Measurements from ENCODE around the gene DLX5.

Gene DLX5

GRCh38 chr7:97018126-97018601, 6.5 kb downstream of the DLX5 start:
- no peak for DNase-seq (ENCODE audit: low spot score)

- DNase-seq (ENCODE audit: low spot score): no peak
Measured at GRCh38 chr7:97017192-97018125, 7.2 kb downstream of the DLX5 start.

- peak; percentile 54 for DNase-seq (ENCODE audit: low spot score)
Measured at GRCh38 chr7:97016381-97017191, 8.0 kb downstream of the DLX5 start.

DNA sequence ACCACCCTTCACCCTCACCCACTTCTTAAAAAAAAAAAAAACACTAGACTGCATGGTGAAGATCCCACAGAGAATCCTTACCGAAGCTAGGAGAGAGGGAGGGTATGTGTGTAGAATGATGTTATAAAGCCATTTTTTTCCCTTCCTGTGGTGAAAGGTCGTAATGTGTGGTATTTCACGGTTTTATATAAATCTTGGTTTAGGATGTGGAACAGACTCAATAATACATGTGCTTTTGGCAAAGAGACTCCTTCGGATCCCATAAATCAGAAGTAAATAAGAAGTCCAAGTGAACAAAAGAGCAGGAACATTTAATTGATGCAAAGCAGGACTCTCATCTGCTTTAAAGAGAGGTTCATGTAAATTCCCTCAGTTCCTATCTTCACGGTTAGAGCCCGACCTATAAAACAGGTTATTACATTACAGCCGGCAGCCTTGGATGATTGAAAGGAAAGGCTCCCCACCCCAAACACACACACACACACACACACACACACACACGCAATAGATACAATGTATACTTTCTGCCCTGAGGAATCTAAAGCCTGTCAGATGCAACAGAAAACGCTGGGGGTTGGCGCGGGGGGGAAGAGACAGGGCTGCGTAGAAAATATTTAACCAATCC, 8.8 kb downstream of the DLX5 start:
- DNase-seq (ENCODE audit: low spot score): no peak

GRCh38 chr7:97015279-97015678, 9.4 kb downstream of the DLX5 start:
- no peak for DNase-seq (ENCODE audit: low spot score)

DNA sequence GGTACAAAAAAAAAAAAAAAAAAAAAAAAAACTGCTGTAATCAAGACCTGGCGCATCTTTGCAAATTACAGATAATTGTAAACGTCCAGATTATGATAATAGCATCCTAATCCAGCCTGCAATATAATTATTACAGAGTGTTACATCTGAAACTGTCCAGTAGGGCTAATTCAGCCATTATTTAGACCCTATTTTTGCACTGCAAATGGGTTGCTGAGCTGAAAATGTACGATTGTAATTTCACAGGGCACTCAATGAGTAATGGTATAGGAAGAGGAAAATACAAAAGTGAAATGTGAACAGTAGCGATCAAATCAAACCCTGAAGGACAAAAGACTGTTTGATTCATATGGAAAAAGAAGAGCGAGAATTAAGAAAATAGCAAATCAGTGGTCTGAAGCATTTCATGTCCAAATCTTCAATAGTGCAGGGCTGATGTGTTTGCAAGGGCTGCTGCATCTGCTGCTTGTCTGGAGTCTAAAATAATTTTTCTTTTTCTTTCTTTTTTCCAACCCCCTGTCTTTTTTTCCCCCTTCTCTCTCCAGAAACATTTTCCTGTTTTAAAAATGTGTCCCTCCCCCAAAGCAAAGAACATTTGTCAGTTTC, 10.4 kb downstream of the DLX5 start:
- no peak for DNase-seq (ENCODE audit: low spot score)

- no peak for DNase-seq (ENCODE audit: low spot score)
Measured at GRCh38 chr7:97013845-97014134, 10.8 kb downstream of the DLX5 start.

GRCh38 chr7:97013134-97013844, 11.3 kb downstream of the DLX5 start:
- no peak for DNase-seq (ENCODE audit: low spot score)

DNA sequence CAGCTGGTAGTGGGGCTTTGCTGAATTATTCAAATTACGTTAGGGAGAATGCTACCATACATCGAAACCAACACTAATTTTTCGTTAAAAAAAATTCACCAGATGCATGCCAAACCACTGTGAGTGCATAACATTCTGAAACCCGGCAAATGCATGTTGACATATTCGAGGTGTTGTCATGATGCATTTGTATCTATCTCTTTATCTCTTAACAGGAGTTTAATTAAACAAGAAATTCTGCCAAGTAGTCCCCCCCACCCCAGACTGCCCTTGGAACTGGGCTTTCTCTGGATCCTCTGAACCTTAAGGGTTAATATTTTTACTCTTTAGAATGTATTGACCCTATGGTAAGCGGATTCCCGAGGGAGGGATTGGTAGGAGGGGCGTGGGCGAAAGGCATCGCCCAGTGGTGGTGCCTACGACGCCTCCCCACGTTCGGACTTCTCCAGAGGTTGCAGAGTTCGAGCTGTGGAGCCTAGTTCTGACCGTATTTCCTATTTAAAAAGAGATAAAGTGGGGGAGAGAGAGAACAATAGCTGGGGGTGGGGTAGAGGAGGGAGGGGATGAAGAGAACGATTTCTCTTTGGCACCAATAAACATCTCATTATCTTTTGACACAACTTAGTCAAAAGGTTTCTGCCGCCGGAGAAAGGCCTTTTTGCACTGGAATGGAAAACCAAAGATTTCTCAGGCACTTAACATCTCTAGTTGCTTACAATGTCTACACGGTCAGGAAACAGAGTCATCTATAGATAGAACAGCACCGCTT, 12.1 kb downstream of the DLX5 start:
- no peak for DNase-seq (ENCODE audit: low spot score)

- no peak for DNase-seq (ENCODE audit: low spot score)
Measured at GRCh38 chr7:97011536-97012364, 12.9 kb downstream of the DLX5 start.

GRCh38 chr7:97011104-97011503, 13.5 kb downstream of the DLX5 start:
- DNase-seq (ENCODE audit: low spot score): no peak

DNA sequence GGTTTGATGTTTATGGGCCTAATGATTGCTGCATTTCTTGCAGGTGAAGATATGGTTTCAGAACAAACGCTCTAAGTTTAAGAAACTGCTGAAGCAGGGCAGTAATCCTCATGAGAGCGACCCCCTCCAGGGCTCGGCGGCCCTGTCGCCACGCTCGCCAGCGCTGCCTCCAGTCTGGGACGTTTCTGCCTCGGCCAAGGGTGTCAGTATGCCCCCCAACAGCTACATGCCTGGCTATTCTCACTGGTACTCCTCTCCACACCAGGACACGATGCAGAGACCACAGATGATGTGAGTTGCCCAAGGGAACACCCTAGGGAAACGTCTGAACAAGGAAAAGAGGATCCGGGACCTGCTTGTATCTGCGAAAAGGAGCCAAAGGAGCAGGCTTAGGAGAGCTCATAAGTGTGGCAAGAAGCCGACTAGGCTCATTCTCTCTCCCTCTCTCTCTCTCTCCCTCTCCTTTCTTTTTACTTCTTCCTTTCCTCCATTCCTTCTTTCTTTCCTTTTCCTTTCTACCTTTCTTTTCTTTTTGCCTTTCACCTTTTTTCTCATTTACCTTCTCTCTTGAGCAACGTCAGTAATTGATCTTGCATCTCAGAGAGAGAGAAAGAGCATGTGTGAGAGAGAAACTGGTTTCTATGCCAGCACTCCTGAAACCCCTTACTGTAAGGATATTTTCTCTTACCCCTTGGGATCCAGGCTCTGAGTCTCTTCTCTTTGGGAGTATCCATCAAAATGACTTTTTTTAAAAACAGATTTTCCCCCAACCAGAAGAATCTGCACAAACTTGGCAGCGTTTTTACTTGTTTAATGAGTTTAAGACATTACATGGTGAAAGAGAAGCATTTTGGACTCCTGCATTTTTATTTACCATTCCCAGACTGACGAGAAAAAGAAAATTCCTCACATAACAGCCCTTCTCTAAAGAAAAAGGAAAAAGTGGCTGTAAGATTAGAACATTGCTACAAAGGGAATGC, 14.6 kb downstream of the DLX5 start:
- no peak for DNase-seq (ENCODE audit: low spot score)

GRCh38 chr7:97008275-97008917, 16.2 kb downstream of the DLX5 start:
- DNase-seq (ENCODE audit: low spot score): no peak

DNA sequence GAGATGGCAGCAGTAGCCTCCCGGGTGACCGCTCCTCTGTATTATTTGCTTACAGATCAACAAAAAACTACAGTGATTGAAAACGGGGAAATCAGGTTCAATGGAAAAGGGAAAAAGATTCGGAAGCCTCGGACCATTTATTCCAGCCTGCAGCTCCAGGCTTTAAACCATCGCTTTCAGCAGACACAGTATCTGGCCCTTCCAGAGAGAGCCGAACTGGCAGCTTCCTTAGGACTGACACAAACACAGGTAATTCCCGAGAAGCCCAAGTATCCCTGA, 17.1 kb downstream of the DLX5 start:
- DNase-seq (ENCODE audit: low spot score): no peak

- DNase-seq (ENCODE audit: low spot score): no peak
Measured at GRCh38 chr7:97006816-97007582, 17.6 kb downstream of the DLX5 start.

GRCh38 chr7:97006055-97006815, 18.4 kb downstream of the DLX5 start:
- peak; percentile 77 for DNase-seq (ENCODE audit: low spot score)
